Measurements from ENCODE around the gene SUMO2. TPM values are rescaled to one million over a fixed set of nuclear protein-coding genes. Genes with fewer than 3 reads are reported as not detected.
A peak's percentile ranks its signal among the peaks of the same experiment; 100 is the strongest.

The SUMO2 gene
- total RNA-seq, 1 donor from 2014 or later: 483 TPM

DNA sequence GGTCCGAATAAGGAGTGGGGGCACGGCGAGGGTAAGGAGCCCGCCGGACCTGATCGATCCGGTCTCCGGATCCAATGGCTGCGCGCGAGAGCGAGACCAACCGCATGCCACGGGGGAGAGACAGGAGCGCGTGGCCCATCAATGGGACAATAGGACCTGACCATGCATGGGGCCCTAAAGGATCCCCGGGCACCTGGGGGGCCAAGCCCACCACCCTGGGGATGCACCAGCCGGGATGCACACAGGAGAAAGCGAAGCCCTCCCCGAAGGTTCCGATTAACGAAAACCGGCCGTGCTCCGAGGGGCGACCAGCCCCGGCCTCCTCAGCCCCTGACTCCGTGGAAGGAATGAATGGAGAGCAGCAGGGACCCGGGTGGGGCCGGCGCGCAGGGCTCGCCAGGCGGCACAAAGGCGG is 29.0 kb downstream of the SUMO2 start:
- Mint-ChIP-seq H3K27me3 (ENCODE audit: unreplicated experiment) (no peaks in the 10 kb centered on the region), H3K9me3 (ENCODE audit: unreplicated experiment) (no peaks in the 10 kb centered on the region), H3K27ac (ENCODE audit: unreplicated experiment) (peak overlapping the region; percentile 85), H3K4me1 (ENCODE audit: unreplicated experiment) (peaks cover 29% of the 10 kb centered on the region), H3K4me3 (ENCODE audit: unreplicated experiment) (peak overlapping the region; percentile 89), H3K36me3 (ENCODE audit: unreplicated experiment) (peaks cover 2% of the 10 kb centered on the region)
- DNase-seq (ENCODE audit: extremely low spot score, unreplicated experiment): no peak
- TF ChIP-seq CTCF (IDR thresholded peaks at IDR 0.05): no peak

- DNase-seq (ENCODE audit: extremely low spot score, unreplicated experiment): no peak
- Mint-ChIP-seq H3K27ac (ENCODE audit: unreplicated experiment) (peak overlapping the region; percentile 85), H3K9me3 (ENCODE audit: unreplicated experiment) (no peaks in the 10 kb centered on the region), H3K27me3 (ENCODE audit: unreplicated experiment) (no peaks in the 10 kb centered on the region), H3K4me1 (ENCODE audit: unreplicated experiment) (peaks cover 29% of the 10 kb centered on the region), H3K4me3 (ENCODE audit: unreplicated experiment) (peak overlapping the region; percentile 89), H3K36me3 (ENCODE audit: unreplicated experiment) (peaks cover 5% of the 10 kb centered on the region)
- no peak for TF ChIP-seq CTCF (IDR thresholded peaks at IDR 0.05)
Measured at GRCh38 chr17:75152922-75153779, 29.6 kb downstream of the SUMO2 start.

GRCh38 chr17:75152523-75152921 is 30.2 kb downstream of the SUMO2 start:
- H3K4me1 Mint-ChIP-seq (ENCODE audit: unreplicated experiment): peaks cover 29% of the 10 kb centered on the region
- no peak for TF ChIP-seq CTCF (IDR thresholded peaks at IDR 0.05)
- peak overlapping the region; percentile 85 for H3K27ac Mint-ChIP-seq (ENCODE audit: unreplicated experiment)
- peak overlapping the region; percentile 89 for H3K4me3 Mint-ChIP-seq (ENCODE audit: unreplicated experiment)
- peaks cover 11% of the 10 kb centered on the region for H3K36me3 Mint-ChIP-seq (ENCODE audit: unreplicated experiment)
- H3K27me3 Mint-ChIP-seq (ENCODE audit: unreplicated experiment): no peaks in the 10 kb centered on the region
- no peaks in the 10 kb centered on the region for H3K9me3 Mint-ChIP-seq (ENCODE audit: unreplicated experiment)
- DNase-seq (ENCODE audit: extremely low spot score, unreplicated experiment): no peak

GRCh38 chr17:75151930-75152329 is 30.8 kb downstream of the SUMO2 start:
- Mint-ChIP-seq H3K27me3 (ENCODE audit: unreplicated experiment) (no peaks in the 10 kb centered on the region), H3K27ac (ENCODE audit: unreplicated experiment) (peak overlapping the region; percentile 85), H3K4me1 (ENCODE audit: unreplicated experiment) (peaks cover 29% of the 10 kb centered on the region), H3K36me3 (ENCODE audit: unreplicated experiment) (peaks cover 17% of the 10 kb centered on the region), H3K9me3 (ENCODE audit: unreplicated experiment) (no peaks in the 10 kb centered on the region), H3K4me3 (ENCODE audit: unreplicated experiment) (peak overlapping the region; percentile 89)
- no peak for DNase-seq (ENCODE audit: extremely low spot score, unreplicated experiment)
- TF ChIP-seq CTCF (IDR thresholded peaks at IDR 0.05): no peak

DNA sequence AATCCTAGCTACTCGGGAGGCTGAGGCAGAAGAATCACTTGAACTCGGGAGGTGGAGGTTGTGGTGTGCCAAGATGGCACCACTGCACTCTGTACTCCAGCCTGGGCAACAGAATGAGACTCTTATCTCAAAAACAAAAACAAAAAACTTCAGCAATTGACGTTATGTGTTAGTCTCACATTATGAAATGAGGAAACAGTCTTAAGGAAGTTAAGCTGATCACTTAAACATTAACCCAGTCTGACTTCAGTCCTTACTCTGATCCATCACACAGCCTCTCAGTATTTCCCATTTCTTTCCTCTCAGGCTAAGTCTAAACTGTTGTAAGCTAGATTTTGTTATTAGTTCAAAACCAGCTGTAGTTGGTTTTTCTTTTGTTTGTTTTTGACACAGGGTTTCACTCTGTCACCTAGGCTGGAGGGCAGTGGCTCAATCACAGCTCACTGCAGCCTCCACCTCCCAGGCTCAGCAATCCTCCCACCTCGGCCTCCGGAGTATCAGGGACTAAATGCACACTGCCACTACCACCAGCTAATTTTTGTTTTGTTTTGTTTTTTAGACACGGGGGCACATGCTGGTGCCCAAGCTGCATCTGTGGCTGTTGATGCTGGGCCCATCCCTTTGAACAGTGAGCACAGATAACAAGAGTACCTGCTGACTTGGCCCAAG is 34.7 kb downstream of the SUMO2 start:
- Mint-ChIP-seq H3K4me1 (ENCODE audit: unreplicated experiment) (peaks cover 20% of the 10 kb centered on the region), H3K9me3 (ENCODE audit: unreplicated experiment) (no peaks in the 10 kb centered on the region), H3K27me3 (ENCODE audit: unreplicated experiment) (no peaks in the 10 kb centered on the region), H3K4me3 (ENCODE audit: unreplicated experiment) (no peak overlapping the region), H3K36me3 (ENCODE audit: unreplicated experiment) (peaks cover 33% of the 10 kb centered on the region), H3K27ac (ENCODE audit: unreplicated experiment) (peak overlapping the region; percentile 33)
- TF ChIP-seq CTCF (IDR thresholded peaks at IDR 0.05): no peak
- DNase-seq (ENCODE audit: extremely low spot score, unreplicated experiment): no peak

Data from osteocyte (in vitro differentiated cells).